Endothelial cell of umbilical vein (primary cell): ENCODE data around the gene DEPDC1B. TPM values are rescaled to one million over a fixed set of nuclear protein-coding genes. Genes with fewer than 3 reads are reported as not detected.

ENCODE experiments used
- BruUV-seq: library from RNA; stranded (reverse); fragments of 400-500 nt; replicated peaks from 2 replicates; lab custom pipeline; 2021; lab: Mats Ljungman, UMichigan
- CTCF ChIA-PET: fragments of 300-600, 350-600 bp; sonication (Branson Sonifier 250); formaldehyde crosslinking; loops from one replicate; lab custom pipeline; 2021; ENCODE audit warnings: antibody characterized with exemption, inconsistent platforms; lab: Charles Lee
- POLR2A ChIA-PET: fragments of 300-600, 350-600 bp; sonication (Branson Sonifier 250); formaldehyde crosslinking; loops from one replicate; lab custom pipeline; 2021; ENCODE audit warnings: antibody characterized with exemption, inconsistent platforms; lab: Charles Lee
- DNase-seq: peaks from one replicate; pipeline ENCODE4 v3.0.0-alpha.2; 2011; ENCODE audit warnings: low read depth, low spot score
- FAIRE-seq: peaks from 2 replicates; lab custom pipeline; 2011; peaks lifted over from hg19 to GRCh38; lab: Jason Lieb, UNC
- H2AFZ ChIP-seq: 2 replicates; pipeline ENCODE4 v1.6.0; 2012; ENCODE audit warnings: low read depth, low read length, control low read depth, inconsistent platforms
- H3K27ac ChIP-seq: 2 replicates; pipeline ENCODE4 v1.5.1; 2011; ENCODE audit warnings: low read depth, mild to moderate bottlenecking, control low read depth, low read length, moderate library complexity; ENCODE audit not compliant: insufficient read depth
- H3K27me3 ChIP-seq, 2 experiments: 2 replicates each; pipeline versions ENCODE4 v1.6.0 to v1.6.1; 2011; ENCODE audit warnings: low read length in 2 of 2, mixed read lengths in 1 of 2; ENCODE audit not compliant: control insufficient read depth in 2 of 2, insufficient read depth in 2 of 2
- H3K36me3 ChIP-seq, 2 experiments: 2 replicates in 1 of 2; 3 replicates in 1 of 2; pipeline ENCODE4 v1.5.1; 2011; ENCODE audit warnings: low read length in 2 of 2, mild to moderate bottlenecking in 1 of 2, moderate library complexity in 1 of 2; ENCODE audit not compliant: control insufficient read depth in 2 of 2, insufficient read depth in 2 of 2; ENCODE audit errors: extremely low read depth in 1 of 2
- H3K4me1 ChIP-seq: 3 replicates; pipeline ENCODE4 v1.5.1; 2011; ENCODE audit warnings: mild to moderate bottlenecking, low read length; ENCODE audit not compliant: control insufficient read depth, insufficient read depth; ENCODE audit errors: extremely low read depth
- H3K4me2 ChIP-seq: 2 replicates; pipeline ENCODE4 v1.6.1; 2011; ENCODE audit warnings: low read length, control low read depth, mixed read lengths; ENCODE audit not compliant: insufficient read depth
- H3K4me3 ChIP-seq, 3 experiments: fragments of 200-600 bp in 1 of 3; sonication (generic), shearing (Covaris generic) in 1 of 3; replicated peaks in 1 of 3; 2 replicates each; pipeline ENCODE4 v1.5.1; 2011 to 2016; ENCODE audit warnings: control low read depth in 3 of 3, low read length in 3 of 3, mild to moderate bottlenecking in 2 of 3, inconsistent platforms in 1 of 3, low read depth in 1 of 3, moderate library complexity in 1 of 3; ENCODE audit not compliant: insufficient read depth in 1 of 3
- H3K79me2 ChIP-seq: 2 replicates; pipeline ENCODE4 v1.6.0; 2012; ENCODE audit warnings: low read length, inconsistent platforms; ENCODE audit not compliant: control insufficient read depth, insufficient read depth
- H3K9ac ChIP-seq: replicated peaks from 2 replicates; pipeline ENCODE3; 2011; ENCODE audit warnings: low read length, control low read depth; ENCODE audit not compliant: insufficient read depth; ENCODE audit errors: extremely low read depth
- H3K9me1 ChIP-seq: replicated peaks from 3 replicates; pipeline ENCODE4 v1.6.0; 2011; ENCODE audit warnings: mild to moderate bottlenecking, low read length; ENCODE audit not compliant: control insufficient read depth, insufficient read depth; ENCODE audit errors: extremely low read depth
- H3K9me3 ChIP-seq: replicated peaks from 2 replicates; pipeline ENCODE4 v1.5.1; 2012; ENCODE audit warnings: low read length, inconsistent platforms; ENCODE audit not compliant: control insufficient read depth, insufficient read depth
- H4K20me1 ChIP-seq: replicated peaks from 2 replicates; pipeline ENCODE3; 2011; ENCODE audit warnings: mild to moderate bottlenecking, low read length; ENCODE audit not compliant: control insufficient read depth, insufficient read depth; ENCODE audit errors: extremely low read depth
- EZH2 ChIP-seq: IDR thresholded peaks from 2 replicates; pipeline ENCODE4 v1.6.1; 2012; ENCODE audit warnings: borderline replicate concordance, low read depth, mild to moderate bottlenecking, moderate library complexity, low read length, inconsistent platforms; ENCODE audit not compliant: severe bottlenecking
- FOS ChIP-seq: IDR thresholded peaks from 2 replicates; pipeline ENCODE4 v1.6.1; 2011; ENCODE audit warnings: mild to moderate bottlenecking, low read length, moderate library complexity, borderline replicate concordance; ENCODE audit not compliant: insufficient read depth
- GATA2 ChIP-seq: IDR thresholded peaks from 2 replicates; pipeline ENCODE4 v1.7.0; 2011; ENCODE audit warnings: low read depth, mild to moderate bottlenecking, moderate library complexity, mixed read lengths, low read length; ENCODE audit not compliant: insufficient read length, insufficient read depth
- JUN ChIP-seq: IDR thresholded peaks from 2 replicates; pipeline ENCODE4 v1.6.1; 2011; ENCODE audit warnings: borderline replicate concordance, low read depth; ENCODE audit not compliant: insufficient read length, insufficient read depth
- MYC ChIP-seq: IDR thresholded peaks from one replicate; pipeline ENCODE4 v1.6.1; 2011; ENCODE audit warnings: mild to moderate bottlenecking, low read depth, low read length
- POLR2A ChIP-seq: IDR thresholded peaks from 2 replicates; pipeline ENCODE4 v1.6.1; 2012; ENCODE audit warnings: low read depth, mild to moderate bottlenecking, control low read depth, low read length
- POLR2AphosphoS5 ChIP-seq: IDR thresholded peaks from 2 replicates; pipeline ENCODE4 v1.6.1; 2012; ENCODE audit warnings: low read depth, mild to moderate bottlenecking, control low read depth, low read length, moderate library complexity; ENCODE audit not compliant: insufficient read depth
- dilution Hi-C: fragments of 300-500 bp; cut with MboI; formaldehyde crosslinking; loops from one replicate; pipeline ENCODE4 v1.15.0; 2019; ENCODE audit warnings: low sequenced_read_pairs; ENCODE audit not compliant: extremely low pct_ligation_motif_present
- intact Hi-C: fragments of 100-400 bp; cut with micrococcal nuclease; formaldehyde crosslinking; loops from one replicate; pipeline ENCODE4 v1.10.0; 2022
- polyA plus RNA-seq, 4 experiments: library from polyadenylated mRNA; depleted of rRNA in 3 of 4; stranded (reverse) in 3 of 4; unstranded in 1 of 4; fragments of >200 nt; gene quantifications; 2 replicates each; pipeline versions ENCODE4 v1.2.1 to v1.2.3, GENCODE V29; 2011 to 2012; ENCODE audit warnings: missing spikeins in 1 of 4
- total RNA-seq: library from RNA; stranded (reverse); gene quantifications from 2 replicates; pipeline ENCODE4 v1.2.3, GENCODE V29; 2021
- TF ChIP-seq, protein P1 (sequence below), 2 donors: IDR thresholded peaks; 1 replicate in 1 of 2; 2 replicates in 1 of 2; pipeline ENCODE4 v1.5.1; 2011; ENCODE audit warnings: low read length in 2 of 2, mild to moderate bottlenecking in 2 of 2, moderate library complexity in 2 of 2, control low read depth in 1 of 2, inconsistent platforms in 1 of 2, low read depth in 1 of 2; ENCODE audit not compliant: insufficient read depth in 1 of 2; ENCODE audit errors: extremely low read depth in 1 of 2
- TF ChIP-seq, protein P2 (sequence below): IDR thresholded peaks from 2 replicates; pipeline ENCODE4 v1.6.1; 2011; ENCODE audit not compliant: insufficient read depth, insufficient read length

Gene DEPDC1B
- total and polyA plus RNA-seq, 2 donors (not counting 3 experiments of a cell fraction or from before 2014, with no cell fraction given) = 6.7 to 18.7 TPM

DNA sequence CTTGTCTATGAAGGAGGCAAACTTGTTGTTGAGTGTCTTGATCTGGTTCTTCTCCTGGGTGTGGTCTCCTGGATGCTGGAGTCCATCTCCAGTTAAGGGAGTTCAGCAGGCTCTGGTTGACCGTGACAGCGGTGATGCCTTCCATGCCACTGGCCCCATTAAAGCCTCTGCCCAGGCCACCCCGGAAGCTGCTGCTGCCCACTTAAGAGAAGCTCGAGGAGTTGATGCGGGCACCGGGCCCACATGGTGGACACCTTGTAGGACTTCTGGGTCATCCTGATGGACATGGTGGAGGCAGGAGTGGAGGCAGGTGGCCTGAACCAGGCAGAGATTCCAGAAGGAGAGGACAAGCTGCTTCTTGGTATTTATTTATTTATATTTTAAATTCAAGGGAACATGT lies 44.7 kb upstream of the DEPDC1B start:
- H3K9me1 ChIP-seq = no peaks in the 10 kb centered on the region
- H3K27me3 ChIP-seq = peaks cover 0 to under 1% of the 10 kb centered on the region in 2 experiments
- H3K4me2 ChIP-seq = no peak overlapping the region
- no peak overlapping the region for H2AFZ ChIP-seq
- dilution Hi-C loops (no loop called here), intact Hi-C loops (no loop called here)
- no peak overlapping the region for H3K9ac ChIP-seq
- no peaks in the 10 kb centered on the region for H3K4me1 ChIP-seq
- H3K79me2 ChIP-seq = no peaks in the 10 kb centered on the region
- H3K27ac ChIP-seq = no peak overlapping the region
- ChIA-PET POLR2A (no interaction called here), CTCF (no interaction called here)
- H4K20me1 ChIP-seq = no peaks in the 10 kb centered on the region
- no peaks in the 10 kb centered on the region for H3K9me3 ChIP-seq
- no peak for FAIRE-seq
- H3K36me3 ChIP-seq = no peaks in the 10 kb centered on the region
- DNase-seq = no peak
- no peak overlapping the region for H3K4me3 ChIP-seq
- TF ChIP-seq JUN (no peak), POLR2A (no peak), MYC (no peak), FOS (no peak), EZH2 (no peak), GATA2 (no peak), POLR2AphosphoS5 (no peak)
- TF ChIP-seq, protein P1, sequence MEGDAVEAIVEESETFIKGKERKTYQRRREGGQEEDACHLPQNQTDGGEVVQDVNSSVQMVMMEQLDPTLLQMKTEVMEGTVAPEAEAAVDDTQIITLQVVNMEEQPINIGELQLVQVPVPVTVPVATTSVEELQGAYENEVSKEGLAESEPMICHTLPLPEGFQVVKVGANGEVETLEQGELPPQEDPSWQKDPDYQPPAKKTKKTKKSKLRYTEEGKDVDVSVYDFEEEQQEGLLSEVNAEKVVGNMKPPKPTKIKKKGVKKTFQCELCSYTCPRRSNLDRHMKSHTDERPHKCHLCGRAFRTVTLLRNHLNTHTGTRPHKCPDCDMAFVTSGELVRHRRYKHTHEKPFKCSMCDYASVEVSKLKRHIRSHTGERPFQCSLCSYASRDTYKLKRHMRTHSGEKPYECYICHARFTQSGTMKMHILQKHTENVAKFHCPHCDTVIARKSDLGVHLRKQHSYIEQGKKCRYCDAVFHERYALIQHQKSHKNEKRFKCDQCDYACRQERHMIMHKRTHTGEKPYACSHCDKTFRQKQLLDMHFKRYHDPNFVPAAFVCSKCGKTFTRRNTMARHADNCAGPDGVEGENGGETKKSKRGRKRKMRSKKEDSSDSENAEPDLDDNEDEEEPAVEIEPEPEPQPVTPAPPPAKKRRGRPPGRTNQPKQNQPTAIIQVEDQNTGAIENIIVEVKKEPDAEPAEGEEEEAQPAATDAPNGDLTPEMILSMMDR (IDR thresholded peaks at IDR 0.05; ENCODE audit: extremely low read depth in 1 of 2, insufficient read depth in 1 of 2, low read depth in 1 of 2, low read length in 2 of 2) = no peak
- TF ChIP-seq, protein P2, sequence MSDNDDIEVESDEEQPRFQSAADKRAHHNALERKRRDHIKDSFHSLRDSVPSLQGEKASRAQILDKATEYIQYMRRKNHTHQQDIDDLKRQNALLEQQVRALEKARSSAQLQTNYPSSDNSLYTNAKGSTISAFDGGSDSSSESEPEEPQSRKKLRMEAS = no peak
- no TSS peak for BruUV-seq
